DOHH2 (cell line): ENCODE results near the gene ARID4B.

ENCODE experiments used
- CTCF ChIP-seq: fragments of 200-600 bp; sonication (generic); IDR thresholded peaks from one replicate; pipeline ENCODE4 v1.5.1; 2014; ENCODE audit warnings: antibody characterized with exemption, mild to moderate bottlenecking, low read depth, low read length; ENCODE audit not compliant: poor library complexity, severe bottlenecking
- EZH2phosphoT487 ChIP-seq: fragments of 200-600 bp; sonication (generic); IDR thresholded peaks from 2 replicates; pipeline ENCODE4 v1.6.1; 2017; ENCODE audit warnings: borderline replicate concordance, mild to moderate bottlenecking, antibody characterized with exemption, low read length, moderate library complexity, mixed read lengths

DNA sequence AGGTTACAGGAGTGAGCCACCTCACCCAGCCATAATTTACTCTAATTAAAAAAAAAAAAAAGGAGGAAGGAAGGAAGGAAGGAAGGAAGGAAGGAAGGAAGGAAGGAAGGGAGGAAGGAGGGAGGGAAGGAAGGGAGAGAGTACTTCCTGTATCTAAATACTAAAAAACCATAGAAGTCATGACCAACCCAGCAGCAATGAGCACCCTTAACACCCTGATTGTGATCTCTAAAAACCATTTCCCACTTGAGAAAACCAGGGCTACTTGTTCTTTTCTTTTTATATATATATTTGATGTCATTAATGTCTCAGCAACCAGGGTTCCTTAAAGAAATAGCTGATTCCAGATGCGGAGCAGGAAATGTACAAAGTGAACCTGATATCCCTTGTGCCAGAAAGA, 31.2 kb downstream of the ARID4B start:
- TF ChIP-seq CTCF (no peak), EZH2phosphoT487 (no peak)
